Upper lobe of left lung (tissue), 4 donors: ENCODE measurements around the gene ADAM12.

Experiments
- POLR2AphosphoS5 ChIP-seq, 2 donors: sonication (generic); formaldehyde crosslinking; IDR thresholded peaks; one replicate each; pipeline ENCODE4 v1.5.1; 2017; ENCODE audit warnings: antibody characterized with exemption in 2 of 2
- TF ChIP-seq, protein P1 (sequence below), 6 experiments: fragments of 450-650 bp in 4 of 6; fragments of 200-600 bp in 2 of 6; sonication (generic) in 2 of 6; IDR thresholded peaks; one replicate each; pipeline ENCODE4 v1.5.1; 2016 to 2019; ENCODE audit warnings: antibody characterized with exemption in 6 of 6

DNA sequence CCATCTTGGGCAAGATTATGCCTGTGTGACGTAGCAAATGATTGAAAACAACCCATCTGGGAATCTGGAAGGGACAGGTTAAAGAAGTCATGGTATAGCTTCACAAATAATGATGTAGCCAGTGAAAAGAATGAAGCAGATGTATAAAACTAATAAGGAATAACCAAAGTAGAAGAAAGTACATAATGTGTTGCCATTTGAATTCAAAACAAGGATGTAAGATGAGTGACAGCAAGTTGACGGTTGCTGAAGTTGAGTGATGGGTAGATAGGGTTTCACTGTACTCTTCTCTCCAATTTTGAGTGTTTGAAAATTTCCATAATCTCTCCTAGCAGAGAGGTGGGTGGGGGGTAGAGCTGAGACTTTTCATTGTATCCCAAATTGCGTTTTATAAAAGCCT is 358.3 kb downstream of the ADAM12 start:
- no peak for TF ChIP-seq POLR2AphosphoS5 (IDR thresholded peaks at IDR 0.05)
- TF ChIP-seq, protein P1, sequence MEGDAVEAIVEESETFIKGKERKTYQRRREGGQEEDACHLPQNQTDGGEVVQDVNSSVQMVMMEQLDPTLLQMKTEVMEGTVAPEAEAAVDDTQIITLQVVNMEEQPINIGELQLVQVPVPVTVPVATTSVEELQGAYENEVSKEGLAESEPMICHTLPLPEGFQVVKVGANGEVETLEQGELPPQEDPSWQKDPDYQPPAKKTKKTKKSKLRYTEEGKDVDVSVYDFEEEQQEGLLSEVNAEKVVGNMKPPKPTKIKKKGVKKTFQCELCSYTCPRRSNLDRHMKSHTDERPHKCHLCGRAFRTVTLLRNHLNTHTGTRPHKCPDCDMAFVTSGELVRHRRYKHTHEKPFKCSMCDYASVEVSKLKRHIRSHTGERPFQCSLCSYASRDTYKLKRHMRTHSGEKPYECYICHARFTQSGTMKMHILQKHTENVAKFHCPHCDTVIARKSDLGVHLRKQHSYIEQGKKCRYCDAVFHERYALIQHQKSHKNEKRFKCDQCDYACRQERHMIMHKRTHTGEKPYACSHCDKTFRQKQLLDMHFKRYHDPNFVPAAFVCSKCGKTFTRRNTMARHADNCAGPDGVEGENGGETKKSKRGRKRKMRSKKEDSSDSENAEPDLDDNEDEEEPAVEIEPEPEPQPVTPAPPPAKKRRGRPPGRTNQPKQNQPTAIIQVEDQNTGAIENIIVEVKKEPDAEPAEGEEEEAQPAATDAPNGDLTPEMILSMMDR (IDR thresholded peaks at IDR 0.05), result no peak
